Stimulated activated CD8-positive, alpha-beta memory T cell treated with anti-CD3 and anti-CD28 coated beads, Interleukin-15, amount 100 ng/mL, for 48 hours (primary cell): ENCODE data around the gene BLMH.

ENCODE experiments used
- DNase-seq, 2 donors: peaks; one replicate each; pipeline ENCODE4 v3.0.0-alpha.2; 2020; ENCODE audit warnings: low read depth in 2 of 2

The BLMH gene, protein sequence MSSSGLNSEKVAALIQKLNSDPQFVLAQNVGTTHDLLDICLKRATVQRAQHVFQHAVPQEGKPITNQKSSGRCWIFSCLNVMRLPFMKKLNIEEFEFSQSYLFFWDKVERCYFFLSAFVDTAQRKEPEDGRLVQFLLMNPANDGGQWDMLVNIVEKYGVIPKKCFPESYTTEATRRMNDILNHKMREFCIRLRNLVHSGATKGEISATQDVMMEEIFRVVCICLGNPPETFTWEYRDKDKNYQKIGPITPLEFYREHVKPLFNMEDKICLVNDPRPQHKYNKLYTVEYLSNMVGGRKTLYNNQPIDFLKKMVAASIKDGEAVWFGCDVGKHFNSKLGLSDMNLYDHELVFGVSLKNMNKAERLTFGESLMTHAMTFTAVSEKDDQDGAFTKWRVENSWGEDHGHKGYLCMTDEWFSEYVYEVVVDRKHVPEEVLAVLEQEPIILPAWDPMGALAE

GRCh38 chr17:30291543-30292285 lies at the start of gene BLMH:
BLMH (minus strand) TSS chr17:30291944; CDS start chr17:30291819, 125 bp downstream.
- DNase-seq: peak; percentile 77 to 79

DNA sequence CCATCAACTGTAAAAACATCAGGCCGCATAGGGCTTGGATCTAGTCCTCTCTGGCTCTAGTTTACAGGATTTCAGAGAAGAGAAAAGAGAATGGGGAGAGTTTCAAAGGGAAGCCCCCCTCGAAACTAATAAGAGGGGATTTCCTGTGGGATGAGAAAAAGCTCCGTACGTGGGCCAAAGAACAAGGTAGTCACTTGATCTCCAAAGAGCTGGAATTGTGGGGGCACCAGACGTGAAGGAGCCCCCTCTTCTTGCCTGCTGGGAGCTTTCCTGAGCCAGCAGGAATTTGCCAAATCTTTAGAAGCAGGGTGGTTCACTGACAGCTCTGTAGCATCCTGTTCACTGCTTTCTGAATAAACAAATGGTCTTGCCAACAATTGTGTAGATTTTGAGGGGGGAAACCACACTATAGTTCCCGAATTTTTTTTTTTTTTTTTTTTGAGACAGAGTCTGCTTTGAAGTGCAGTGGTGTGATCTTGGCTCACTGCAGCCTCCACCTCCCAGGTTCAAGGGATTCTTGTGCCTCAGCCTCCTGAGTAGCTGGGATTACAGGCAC lies 49.1 kb upstream of the BLMH start:
- DNase-seq: no peak

- no peak for DNase-seq
Measured at GRCh38 chr17:30339086-30339485, 47.3 kb upstream of the BLMH start.

DNA sequence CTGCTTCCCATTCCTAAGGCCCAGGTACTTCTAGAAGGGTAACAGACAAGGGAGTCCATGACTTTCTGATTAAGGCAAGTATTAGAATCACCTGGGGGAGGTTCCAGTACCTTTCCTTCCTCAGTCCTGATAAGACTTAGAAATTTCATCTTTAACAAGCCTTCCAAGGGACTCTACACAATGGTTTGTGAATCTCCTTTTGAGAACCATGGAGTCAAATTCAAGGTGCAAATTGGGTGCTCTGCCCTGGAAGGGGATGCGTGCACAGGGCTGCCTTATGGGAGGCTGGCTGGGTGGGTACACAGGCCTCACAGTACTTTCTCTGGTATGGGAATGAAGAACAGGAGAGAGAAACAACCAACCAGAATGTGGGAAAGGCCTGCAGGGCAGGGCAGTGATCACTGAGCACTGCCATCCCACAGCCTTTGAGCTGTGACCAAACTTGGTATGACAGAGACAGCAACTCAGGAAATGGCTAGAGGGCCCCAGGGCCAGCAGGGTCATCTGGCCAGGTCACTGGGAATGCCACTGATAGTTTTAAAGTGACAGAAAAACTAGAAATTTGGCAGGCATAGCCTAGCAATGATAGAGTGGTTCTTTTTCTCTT lies 45.8 kb upstream of the BLMH start:
- DNase-seq: no peak

DNA sequence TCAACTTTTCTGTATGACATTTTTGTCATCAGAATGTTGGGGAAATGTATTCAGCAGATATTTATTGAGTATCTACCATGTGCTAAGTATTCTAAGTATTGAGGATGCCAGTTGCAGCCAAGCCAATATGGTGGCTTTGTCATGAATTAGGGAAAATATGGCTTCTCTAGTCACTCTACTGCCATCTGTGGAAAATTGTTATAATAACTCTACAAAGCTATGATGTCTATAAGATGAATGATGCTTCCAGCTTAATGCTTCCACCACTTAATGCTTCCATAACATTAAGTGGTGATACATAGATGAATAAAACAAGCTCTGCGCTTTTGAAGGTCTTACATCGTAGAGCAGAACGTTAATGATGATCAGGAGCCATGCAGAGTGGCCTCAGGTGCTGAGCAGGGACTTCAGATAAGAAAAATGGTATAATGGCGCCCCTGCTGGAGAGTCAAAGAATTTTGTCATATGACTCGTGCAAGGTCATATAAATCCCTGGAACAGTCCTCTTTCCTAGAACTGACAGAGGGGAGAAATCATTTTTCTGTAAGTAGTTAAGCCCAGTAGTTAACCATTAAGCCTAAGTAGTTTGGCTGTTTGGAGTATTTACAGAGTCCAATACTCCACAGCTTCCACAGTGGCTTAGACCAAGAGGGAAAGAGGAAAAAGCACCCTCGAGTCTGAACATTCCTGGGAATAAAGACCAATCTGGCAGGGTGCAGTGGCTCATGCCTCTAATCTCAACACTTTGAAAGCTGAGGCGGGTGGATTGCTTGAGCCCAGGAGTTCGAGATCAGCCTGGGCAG lies 44.8 kb upstream of the BLMH start:
- DNase-seq: peak in 1 of 2 donors; percentile 39

- DNase-seq: no peak
Measured at GRCh38 chr17:30334421-30334820, 42.7 kb upstream of the BLMH start.

GRCh38 chr17:30333503-30334360 lies 42.0 kb upstream of the BLMH start, which contains the start of gene TMIGD1:
TMIGD1 (minus strand) TSS chr17:30334057; CDS start chr17:30332133, 1,924 bp downstream.
- DNase-seq: no peak

GRCh38 chr17:30332057-30332542 lies 40.4 kb upstream of the BLMH start:
- DNase-seq: peak in 1 of 2 donors; percentile 28

GRCh38 chr17:30326809-30327208 lies 35.1 kb upstream of the BLMH start:
- DNase-seq: no peak

GRCh38 chr17:30324723-30325122 lies 33.0 kb upstream of the BLMH start:
- DNase-seq: no peak

DNA sequence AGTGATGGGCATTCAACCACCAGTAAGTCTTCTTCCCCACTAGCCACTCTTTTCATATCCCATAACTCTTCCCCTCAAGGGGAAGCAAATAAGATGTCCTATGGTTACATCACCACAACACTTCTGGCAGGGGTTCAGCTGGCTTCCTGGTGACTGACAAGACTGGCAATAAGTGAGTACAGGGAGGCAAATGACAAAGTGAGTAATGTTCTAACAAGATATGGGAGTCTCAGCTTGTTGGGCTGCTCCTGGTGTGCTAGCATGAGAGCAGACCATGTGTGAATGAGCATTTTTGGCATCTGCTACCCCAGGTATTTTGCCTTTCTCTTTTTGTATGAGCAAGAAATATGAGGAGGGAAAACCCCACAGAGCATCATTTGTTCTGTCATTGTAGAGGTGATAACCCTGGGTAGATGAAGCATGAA lies 32.2 kb upstream of the BLMH start:
- DNase-seq: no peak

GRCh38 chr17:30323262-30323894 lies 31.6 kb upstream of the BLMH start:
- no peak for DNase-seq

DNA sequence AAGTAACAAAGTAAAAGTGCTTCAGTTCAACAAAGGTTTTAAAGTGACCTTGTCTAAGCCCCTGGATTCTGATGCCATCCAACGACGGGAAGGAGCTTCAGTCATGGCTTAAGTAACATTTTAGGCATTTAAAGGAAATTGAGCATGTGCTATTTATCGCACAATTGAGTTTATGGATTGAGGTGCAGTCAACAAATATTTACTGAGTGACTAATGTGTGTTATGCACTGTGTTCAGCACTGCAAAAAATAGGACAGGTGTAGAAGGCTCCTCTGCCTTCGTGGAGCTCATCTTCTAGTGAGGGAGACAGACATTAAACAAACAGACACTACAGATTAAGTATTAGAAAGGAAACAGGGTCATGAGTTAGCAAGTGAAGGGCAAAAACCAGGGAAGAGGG lies 29.6 kb upstream of the BLMH start:
- DNase-seq: no peak

- no peak for DNase-seq
Measured at GRCh38 chr17:30318155-30318554, 26.4 kb upstream of the BLMH start.

GRCh38 chr17:30316736-30317135 lies 25.0 kb upstream of the BLMH start:
- DNase-seq: no peak

GRCh38 chr17:30315106-30315505 lies 23.4 kb upstream of the BLMH start:
- no peak for DNase-seq

- no peak for DNase-seq
Measured at GRCh38 chr17:30314474-30314873, 22.7 kb upstream of the BLMH start.

GRCh38 chr17:30312226-30312625 lies 20.5 kb upstream of the BLMH start:
- no peak for DNase-seq

DNA sequence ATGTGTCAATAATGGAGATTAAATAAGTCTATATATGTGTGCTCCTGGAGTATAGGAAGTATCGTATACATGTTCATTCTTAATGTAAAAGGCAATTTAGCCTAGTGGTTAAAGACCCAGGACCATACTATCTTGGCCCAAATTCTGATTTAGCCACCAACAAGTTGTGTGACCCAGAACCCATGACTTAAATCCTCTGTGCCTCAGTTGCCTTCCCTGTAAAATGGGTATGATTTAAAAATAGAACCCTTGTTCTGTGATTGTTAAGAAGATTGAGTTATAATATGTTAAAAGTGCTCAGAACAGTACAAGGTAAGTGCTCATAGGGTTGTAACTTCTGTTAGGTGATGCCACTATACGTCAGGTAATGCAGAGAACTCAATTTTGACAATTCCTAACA lies 18.8 kb upstream of the BLMH start:
- DNase-seq: no peak

DNA sequence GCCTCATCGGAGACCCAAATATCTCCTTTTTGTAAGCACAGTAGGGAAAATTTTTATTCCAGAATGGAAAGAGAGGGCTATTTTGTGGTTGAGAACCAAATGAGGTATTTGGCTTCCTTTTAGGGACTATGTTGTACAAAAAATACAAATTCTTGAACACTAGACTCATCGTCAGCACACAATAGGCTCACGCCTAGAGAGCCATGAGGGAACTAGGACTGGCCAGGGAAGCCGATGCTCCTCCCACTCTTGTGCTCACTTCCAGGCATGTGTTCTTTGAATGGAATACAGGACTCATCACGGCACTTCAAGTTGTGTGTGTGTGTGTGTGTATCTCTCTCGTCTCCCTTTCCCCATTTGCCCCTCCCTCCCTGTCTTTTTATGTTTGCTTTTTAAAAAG lies 17.8 kb upstream of the BLMH start:
- DNase-seq: no peak
